GM19468 (cell line): ENCODE results near the gene ACTL7B.
"Not testable (repeated sequence)": the region's sequence is repeated elsewhere in the genome, so short reads cannot be mapped to it uniquely, and the experiment has no call there.

Experiments
- ATAC-seq: cut with Tn5 transposase; IDR thresholded peaks from one replicate; pipeline ENCODE4 v1.9.1; 2021; ENCODE audit warnings: mild to moderate bottlenecking, moderate library complexity, moderate number of reproducible peaks; ENCODE audit not compliant: unreplicated experiment; ENCODE audit errors: extremely low read depth

ACTL7B gene

DNA sequence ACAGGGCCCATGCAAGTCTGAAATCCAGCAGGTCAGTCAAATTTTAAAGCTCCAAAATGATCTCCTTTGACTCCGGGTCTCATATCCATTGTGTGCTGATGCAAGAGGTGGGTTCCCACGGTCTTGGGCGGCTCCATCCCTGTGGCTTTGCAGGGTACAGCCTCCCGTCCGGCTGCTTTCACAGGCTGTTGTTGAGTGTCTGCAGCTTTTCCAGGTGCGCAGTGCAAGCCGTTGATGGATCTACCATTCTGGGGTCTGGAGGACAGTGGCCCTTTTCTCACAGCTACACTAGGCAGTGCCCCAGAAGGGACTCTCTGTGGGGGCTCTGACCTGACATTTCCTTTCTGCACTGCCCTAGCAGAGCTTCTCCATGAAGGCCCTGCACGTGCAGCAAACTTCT is 7.5 kb downstream of the ACTL7B start:
- ATAC-seq = not testable (repeated sequence)

DNA sequence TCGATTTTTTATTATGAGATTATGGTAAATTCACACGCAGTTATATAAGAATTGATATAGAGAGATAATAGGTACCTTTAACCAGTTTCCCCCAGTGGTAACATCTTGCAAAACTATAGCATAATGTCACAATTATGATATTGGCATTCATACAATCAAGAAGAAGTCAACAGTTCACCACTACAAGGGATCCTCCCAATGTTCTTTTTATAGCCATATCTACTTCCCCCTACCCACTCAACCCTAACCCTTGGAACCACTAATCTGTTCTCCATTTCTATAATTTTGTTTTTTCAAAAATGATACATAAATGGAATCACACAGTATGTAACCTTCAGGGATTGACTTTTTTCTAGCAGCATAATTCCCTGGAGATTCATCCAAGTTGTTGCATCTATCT is 9.8 kb downstream of the ACTL7B start:
- no peak for ATAC-seq

DNA sequence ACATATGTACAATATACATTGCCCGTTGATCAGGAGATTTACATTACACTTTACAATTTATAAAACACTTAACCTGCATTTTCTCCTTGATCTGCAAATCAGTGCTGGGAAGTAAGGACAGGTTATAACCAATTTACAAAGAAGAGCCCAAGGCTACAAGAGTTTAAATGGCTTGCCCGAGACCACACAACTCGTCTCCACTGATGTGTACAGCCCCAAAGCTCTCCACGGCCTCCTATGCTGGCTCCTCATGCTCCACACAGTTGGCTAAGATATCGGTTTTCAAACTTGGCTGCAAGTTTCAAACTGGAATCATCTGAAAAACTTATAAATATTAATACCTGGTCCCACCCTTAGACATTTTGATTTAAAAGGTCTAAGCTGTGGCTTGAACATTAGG is 10.3 kb downstream of the ACTL7B start:
- no peak for ATAC-seq

DNA sequence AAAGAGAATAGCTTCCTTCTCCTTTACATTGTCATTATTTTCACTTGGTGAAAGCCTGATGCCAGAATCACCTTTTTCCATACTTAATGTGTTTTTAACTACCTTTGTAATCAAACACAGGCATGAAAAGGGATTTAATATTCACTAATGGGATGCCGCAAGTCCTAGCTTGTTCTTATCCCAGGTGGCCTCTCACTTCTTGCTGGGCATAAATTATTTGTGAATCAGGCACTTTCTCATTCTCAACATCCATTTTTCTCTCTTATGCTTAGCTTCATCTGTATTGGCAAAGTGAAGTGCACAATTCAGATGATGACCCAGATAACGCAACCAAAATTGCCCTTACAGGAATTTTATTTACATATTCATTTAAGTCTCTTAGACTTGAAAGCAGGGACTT is 10.9 kb downstream of the ACTL7B start:
- no peak for ATAC-seq

DNA sequence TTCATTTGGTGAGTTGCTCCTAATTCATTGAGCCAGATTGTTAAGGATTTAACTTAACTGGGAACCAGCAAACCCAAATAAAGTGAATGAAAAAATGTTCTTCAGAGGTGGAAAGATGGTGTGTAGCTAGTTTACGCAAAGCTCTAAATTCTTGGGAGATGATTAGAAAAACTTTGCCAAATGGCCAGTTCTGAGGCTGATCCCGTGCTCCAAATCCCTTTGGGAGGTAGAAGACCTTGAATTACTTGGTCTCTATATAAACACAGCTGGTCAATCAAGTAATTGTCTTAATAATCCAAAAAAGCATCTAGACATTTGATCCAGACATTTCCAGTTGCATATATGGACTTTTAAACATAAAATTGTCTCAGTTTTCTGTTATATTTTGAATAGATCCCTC is 11.4 kb downstream of the ACTL7B start:
- ATAC-seq = no peak

DNA sequence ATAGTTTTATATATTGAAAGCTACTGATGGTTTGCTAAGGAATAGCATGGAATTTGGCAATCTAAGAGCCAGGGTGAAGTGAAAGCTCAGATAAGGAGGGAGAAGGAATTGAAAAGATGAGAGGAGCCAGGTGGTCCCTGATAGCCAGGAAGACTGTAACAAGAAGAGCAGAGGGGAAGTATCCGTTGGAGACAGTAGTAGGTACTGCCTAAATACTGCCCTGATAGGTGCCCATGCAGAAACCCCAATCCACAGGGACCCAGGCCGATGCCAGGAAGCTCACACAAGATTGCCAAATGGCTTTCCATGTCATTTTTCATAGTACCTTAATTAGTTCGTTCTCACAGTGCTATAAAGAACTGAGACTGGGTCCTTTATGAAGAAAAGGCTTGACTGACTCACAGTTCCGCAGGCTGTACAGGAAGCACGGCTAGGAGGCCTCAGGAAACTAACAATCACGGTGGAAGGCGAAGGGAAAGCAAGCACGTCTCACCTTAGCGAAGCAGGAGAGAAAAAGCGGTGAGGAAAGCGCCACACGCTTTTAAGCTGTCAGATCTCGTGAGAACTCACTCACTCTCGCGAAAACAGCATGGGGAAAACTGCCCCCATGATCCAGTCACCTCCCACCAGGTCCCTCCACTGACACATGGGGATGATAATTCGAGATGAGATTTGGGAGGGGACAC is 13.0 kb downstream of the ACTL7B start:
- no peak for ATAC-seq

DNA sequence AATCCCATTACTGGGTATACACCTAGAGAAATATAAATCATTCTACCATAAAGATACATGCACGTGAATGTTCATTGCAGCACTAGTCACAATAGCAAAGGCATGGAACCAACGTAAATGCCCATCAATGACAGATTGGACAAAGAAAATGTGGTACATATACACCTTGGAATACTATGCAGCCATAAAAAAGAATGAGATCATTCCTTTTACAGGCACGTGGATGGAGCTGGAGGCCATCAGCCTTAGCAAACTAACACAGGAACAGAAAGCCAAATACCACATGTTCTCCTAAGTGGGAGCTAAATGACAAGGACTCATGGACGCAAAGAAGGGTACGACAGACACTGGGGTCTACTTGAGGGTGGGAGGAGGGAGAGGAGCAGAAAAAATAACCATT is 16.2 kb downstream of the ACTL7B start:
- ATAC-seq = not testable (repeated sequence)

DNA sequence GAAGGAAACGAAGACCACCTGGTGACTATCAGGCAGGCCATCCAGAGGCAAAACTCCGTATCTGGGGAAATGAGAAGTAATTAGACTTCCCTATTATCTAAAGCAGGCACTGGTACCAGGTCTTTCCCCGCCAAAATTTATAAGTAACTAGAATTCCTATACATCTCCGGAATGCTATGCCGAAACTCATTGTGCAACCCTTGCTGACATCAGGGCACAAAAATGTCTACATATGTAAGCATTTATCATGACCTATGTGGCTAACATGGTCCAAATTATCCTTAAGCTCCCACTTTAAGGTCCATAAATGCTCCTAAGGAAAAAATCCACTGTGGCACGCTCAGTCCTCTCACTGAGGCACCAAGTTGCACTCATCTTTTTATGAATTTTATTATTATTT is 17.8 kb downstream of the ACTL7B start:
- ATAC-seq = no peak

DNA sequence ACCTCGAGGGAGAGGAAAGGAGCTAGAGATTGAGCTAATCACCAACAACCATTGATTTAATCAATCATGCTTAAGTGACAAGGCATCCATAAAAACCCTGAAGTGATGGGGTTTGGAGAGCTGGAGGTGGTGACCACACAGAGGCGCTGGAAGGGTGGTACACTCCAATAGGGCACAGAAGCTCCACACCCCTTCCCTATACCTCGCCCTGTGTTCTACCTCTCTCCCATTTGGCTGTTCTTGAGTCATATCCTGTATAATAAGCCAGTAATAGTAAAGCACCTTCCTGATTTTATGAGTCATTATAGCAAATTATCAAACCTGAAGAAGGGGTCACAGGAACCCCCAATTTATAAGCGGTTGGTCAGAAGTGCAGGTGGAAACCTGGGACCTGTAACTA is 18.3 kb downstream of the ACTL7B start:
- no peak for ATAC-seq

DNA sequence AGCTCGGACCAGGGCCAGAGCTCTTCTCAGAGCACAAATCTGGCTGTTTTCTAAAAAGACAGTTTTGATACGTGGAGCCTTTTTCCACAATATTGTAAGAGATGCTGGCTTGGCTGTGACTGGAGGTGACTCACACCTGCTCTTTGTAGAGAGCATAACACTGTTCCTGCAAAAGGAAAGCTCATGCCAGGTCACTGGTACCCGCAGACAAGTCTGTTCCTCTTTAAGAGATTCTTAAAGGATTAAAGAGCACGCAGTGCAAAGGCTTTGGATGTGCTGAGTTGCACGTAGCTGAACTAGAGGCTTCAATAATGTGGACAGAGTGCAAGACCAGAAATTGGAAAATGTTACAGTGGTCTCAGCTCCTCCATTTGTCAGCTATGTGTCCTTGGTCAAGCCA is 19.0 kb downstream of the ACTL7B start:
- ATAC-seq = no peak

DNA sequence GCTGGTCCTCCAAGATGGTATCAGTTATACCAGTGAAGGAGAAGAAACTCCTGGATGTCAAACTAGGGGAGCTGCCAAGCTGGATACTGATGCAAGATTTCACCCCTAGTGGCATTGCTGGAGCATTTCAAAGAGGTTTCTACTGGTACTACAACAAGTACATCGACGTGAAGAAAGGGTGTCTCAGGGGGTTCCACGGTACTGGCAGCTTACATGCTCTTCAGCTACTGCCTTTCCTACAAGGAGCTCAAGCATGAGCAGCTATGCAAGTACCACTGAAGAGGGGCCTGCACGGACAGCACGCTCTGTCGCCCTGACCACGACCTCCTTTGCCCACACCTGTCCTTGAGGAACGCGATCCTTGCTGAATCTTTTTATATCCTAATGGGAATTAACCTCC is 19.5 kb downstream of the ACTL7B start:
- no peak for ATAC-seq

DNA sequence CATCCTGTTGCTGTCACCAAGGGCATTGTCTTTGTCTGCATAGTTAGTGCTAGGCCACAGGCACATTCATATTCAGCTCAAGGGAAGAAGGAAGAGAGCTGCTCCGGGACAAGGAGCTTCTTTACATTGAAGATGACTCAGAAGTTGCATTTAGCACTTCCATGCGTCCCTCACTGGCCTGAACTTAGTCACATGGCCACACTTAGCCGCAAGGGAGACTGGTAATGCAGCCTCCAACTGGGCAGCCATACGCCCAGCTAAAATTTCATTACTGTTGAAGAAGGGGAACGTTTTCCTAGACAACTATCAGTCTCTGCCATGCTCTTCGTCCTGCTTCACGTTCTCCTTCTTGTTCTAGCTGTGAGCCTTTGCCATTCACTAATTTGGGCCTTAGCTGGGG is 20.0 kb downstream of the ACTL7B start:
- no peak for ATAC-seq

DNA sequence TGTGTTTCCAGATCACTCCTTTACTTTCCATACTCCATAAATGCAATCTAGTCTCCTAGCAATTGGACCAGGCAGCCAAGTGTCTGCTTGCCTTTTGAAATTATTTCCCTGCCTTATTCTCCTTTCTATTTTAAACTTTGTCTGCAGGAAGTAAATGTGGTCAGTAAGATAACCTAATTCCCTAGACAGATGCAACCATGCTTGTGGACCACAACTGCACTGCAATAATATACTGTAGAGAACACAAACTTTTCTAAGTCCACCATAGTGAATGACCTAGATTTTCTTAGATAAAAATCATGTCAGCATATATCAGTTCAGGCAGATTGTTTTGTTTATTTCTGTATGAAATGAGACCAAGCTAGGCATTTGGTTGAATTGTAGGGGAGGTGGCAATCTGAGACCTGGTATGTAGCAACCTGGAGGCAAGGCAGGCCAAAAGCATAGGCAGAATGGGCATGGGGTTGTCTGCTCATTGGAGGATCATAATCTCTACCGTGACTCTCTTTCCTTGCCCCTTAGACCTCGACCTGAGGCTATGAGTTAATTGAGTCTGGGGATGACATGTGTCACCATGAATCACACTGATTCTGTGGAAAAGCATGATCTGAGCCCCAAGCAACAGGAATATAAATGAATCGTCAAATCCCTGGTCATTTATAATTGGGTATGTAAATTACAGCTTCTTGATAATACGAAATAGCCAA is 20.7 kb downstream of the ACTL7B start:
- ATAC-seq = peak; percentile 44

DNA sequence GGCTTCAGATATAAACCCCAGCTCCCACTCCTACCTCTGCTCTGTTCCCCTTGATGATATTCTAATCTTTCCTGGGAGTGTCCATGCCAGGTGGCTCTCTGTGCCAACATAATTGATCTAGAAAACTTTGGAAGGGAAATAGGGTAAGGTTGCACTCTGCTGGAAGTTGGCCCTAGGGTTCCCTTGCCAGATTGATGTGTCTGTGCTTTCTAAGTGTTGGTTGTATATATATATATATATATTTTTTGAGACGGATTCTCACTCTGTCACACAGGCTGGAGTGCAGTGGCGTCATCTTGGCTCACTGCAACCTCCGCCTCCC is 23.6 kb downstream of the ACTL7B start:
- no peak for ATAC-seq

DNA sequence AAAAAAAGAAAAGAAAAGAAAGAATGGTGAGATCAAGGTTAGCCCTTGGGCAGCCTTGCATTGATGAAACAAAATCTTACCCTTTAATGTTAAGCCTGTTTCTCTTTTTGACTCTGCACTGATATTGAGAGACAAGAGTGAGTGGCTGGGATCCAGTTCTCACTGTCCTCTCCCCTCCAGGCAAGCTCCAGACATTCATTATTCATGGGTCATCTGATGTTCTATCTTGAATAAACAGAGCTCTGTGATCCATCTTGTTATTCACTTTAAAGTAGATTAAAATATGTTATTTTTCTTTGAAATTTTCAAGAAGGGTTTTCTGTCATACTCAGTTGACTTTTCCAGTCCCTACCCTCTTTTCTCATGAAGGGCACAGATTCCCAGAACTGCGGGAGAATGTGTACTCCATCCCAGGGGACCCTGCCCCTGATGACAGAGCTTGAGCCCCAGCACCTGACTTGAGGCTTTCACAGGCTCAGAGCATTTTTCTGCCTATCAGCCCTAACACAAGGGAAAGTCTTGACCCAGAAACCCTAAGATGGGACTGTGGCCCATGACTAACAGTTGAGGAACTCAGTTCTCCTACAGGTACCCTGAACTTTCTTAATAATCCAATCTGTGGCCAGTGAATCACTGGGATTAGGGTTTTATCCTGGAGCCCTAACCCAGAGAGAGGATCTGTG is 24.1 kb downstream of the ACTL7B start:
- ATAC-seq = no peak

DNA sequence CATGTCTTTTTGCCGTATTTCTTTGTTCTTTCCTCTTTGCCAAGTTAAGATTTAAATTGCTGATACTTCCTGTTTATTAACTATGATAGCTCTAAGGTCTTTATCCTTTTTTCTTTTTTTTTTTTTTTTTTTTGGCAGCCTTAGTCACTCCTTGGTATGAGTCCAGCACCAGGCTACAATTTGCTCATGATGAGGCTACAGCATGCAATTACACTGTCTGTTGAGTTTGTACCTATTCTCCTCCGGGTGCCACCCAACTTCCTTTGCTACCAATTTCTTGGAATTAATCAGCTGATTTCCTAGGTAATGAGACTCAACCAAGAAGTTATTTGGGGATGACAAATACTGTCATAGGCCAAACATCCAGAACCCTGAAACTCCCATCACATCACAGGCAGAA is 25.5 kb downstream of the ACTL7B start:
- ATAC-seq = no peak

DNA sequence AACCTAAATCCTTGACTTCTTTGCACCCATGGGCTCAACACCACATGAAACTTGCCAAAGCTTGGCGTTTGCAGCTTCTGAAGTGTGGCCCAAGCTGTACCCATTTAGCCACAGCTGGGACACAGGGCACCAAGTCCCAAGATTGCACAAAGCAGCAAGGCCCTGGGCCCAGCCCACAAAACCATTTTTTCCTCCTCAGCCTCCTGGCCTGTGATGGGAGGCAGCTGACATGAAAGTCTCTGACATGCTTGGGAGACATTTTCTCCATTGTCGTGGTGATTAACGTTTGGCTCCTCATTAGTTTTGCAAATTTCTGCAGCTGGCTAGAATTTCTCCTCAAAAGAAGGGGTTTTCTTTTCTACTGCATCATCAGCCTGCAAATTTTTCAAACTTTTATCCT is 32.0 kb downstream of the ACTL7B start:
- ATAC-seq = no peak

DNA sequence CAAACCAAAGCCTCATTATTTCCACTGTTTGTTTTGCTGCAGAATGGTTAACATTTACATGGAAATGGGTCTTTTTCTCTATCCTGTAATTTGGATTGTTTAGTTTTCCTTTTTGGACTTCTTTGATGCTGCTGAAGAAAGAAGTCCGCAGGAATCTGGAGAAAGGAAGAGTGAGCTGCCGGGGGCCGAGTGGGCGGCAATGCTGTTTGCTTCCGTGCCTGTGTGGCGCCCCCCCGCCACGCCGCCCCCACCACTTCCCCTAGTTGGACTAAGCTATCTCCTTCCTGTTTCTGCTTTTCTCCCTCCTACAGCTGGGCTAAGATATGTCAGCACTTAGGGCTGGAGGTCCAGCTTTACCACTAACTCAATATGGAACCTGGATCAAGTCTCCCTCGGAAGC is 39.7 kb downstream of the ACTL7B start:
- no peak for ATAC-seq

DNA sequence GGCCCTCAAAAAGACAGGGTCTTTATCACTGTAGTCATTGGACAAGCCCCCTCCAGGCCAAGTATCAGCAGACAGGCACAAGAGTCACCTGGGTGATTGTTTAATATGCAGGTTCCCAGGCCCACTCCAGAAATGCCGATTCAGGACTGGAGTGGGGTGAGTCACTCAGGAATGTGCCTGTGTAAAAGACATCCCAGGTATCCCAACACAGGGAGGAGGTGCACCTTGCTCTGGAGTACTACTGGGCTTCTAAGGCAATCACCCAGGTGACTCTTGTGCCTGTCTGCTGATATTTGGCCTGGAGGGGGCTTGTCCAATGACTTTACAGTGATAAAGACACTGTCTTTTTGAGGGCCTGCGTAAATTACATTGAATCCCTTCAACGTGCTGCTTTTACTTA is 40.6 kb downstream of the ACTL7B start:
- ATAC-seq = no peak

DNA sequence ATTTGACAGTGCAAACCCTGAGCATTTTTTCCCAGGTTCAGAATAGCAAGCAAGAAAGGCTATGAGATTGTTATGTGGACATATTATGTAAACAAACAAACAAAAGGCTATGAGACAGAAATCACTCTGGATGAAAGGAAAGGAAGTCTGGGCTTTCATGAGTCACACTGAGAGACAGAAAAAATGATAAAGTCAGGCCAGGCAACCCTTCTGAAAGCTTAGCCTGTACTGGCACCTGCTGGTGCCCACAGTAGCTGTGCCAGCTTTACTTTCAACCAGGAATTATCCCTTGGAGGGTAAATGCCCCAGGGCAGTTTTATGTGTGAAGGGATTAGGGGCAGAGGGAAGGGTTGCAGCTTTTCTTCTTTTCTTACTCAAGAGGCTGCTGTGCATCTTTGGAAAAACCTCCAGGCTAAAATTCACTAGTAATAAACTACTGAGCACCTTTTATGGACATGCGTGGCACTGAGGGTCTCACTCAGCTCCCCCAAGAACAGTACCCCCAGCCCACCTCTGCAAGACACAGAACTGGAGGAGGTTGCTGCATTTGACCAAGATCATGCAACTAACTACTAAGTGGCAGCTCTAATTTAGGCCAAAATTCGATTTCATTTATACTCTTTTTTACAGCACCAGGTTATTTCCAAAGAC is 41.7 kb downstream of the ACTL7B start:
- ATAC-seq = no peak

DNA sequence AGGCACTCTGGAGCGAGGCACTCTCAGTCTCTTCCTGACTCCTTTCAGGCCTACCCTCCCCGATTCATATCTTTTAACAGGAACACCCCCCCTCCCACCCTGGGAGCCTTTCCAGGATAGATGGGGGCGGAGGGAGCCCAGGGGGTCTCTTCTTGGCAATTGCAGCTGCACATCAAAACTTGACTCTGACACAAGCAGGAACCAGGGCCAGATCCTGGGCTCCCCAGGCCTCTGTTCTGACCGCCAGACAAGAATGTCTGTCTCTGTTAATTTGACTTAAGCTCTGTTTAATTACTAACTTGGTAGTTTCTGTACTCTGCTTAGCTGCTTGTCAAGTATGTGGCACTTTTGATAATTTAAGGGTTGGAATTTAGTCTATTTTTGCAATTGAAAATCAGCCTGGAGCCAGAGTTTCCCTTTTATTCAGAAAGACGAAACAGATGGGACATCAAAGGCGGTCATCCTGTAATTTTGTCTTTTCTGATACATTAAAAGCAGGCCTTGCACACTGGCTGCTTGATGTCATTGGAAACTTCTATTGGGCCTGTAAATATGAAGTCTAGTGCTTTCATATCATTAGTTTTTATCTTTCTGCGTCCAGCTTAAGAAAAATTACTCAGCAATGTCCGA is 43.3 kb downstream of the ACTL7B start:
- ATAC-seq = no peak
